Body of pancreas (tissue), 4 donors: ENCODE data around the gene IL21.

Experiments used
- POLR2A ChIP-seq, 3 donors: fragments of 450-650 bp; IDR thresholded peaks; one replicate each; pipeline ENCODE4 v1.6.1; 2016; ENCODE audit warnings: antibody characterized with exemption in 3 of 3, mild to moderate bottlenecking in 2 of 3
- TF ChIP-seq, protein P1 (sequence below), 7 experiments: fragments of 450-650 bp in 4 of 7; fragments of 200-600 bp in 3 of 7; sonication (generic) in 3 of 7; IDR thresholded peaks; one replicate each; pipeline ENCODE4 v1.5.1; 2016 to 2019; ENCODE audit warnings: antibody characterized with exemption in 7 of 7

DNA sequence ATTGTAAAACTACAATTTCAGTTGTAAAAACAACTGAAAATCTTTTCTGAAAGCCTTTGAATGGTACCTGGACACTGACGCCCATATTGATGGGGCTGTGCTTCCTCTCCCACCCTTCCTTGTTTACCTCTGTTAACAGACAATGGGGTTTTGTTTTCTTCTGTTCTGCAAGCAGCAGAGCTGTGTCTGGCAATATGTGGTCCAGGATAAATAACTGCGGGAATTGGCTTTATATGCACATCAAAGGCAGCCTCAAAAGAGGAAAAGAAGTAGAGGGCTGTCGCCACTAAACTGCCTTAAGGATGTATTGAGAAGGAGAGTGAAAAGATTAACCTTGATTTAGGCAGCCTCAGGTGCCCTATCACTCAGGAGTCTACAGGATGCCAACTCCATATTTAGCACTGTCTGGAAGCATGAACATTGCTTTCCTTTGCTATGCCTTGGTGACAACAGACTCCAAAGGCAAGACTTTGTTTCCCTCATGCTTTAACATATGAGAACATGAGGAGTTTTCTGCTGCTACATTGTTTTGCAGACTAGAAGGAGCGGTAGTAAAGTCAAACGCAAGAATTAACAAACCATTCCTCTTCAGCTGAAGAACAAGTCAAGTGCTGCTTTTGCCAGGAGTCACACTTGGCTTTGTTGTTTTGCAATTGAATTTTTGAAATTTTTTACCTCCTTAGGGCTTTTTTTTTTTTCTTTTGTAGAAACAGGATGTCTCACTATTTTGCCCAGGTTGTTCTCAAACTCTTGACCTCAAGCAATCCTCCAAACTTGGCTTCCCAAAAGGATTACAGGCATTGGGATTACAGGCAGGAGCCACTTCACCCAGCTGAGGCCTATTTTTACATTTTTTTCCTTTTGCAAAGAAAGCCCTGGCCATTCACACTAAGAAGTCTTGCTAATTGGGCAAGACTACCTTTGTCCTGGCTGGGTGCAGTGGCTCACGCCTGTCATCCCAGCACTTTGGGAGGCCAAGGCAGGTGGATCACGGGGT, 3.0 kb downstream of the IL21 start:
- TF ChIP-seq, protein P1, sequence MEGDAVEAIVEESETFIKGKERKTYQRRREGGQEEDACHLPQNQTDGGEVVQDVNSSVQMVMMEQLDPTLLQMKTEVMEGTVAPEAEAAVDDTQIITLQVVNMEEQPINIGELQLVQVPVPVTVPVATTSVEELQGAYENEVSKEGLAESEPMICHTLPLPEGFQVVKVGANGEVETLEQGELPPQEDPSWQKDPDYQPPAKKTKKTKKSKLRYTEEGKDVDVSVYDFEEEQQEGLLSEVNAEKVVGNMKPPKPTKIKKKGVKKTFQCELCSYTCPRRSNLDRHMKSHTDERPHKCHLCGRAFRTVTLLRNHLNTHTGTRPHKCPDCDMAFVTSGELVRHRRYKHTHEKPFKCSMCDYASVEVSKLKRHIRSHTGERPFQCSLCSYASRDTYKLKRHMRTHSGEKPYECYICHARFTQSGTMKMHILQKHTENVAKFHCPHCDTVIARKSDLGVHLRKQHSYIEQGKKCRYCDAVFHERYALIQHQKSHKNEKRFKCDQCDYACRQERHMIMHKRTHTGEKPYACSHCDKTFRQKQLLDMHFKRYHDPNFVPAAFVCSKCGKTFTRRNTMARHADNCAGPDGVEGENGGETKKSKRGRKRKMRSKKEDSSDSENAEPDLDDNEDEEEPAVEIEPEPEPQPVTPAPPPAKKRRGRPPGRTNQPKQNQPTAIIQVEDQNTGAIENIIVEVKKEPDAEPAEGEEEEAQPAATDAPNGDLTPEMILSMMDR (IDR thresholded peaks at IDR 0.05): no peak
- TF ChIP-seq POLR2A (IDR thresholded peaks at IDR 0.05): no peak
